Panc1 (cell line): ENCODE measurements around the gene FNDC11. TPM values are rescaled to one million over a fixed set of nuclear protein-coding genes. Genes with fewer than 3 reads are reported as not detected.

Source experiments
- ATAC-seq: fragments of 200-7000 bp; cut with Tn5 transposase; 2 replicates; pipeline ENCODE4 v1.9.1; 2020; ENCODE audit warnings: mild to moderate bottlenecking, moderate library complexity
- BruUV-seq: library from RNA; stranded (reverse); fragments of 400-500 nt; replicated peaks from 2 replicates; lab custom pipeline; 2021; lab: Mats Ljungman, UMichigan
- CTCF ChIA-PET: fragments of 300-600 bp; sonication (Branson Sonifier 250); formaldehyde crosslinking; loops from one replicate; lab custom pipeline; 2022; ENCODE audit warnings: antibody characterized with exemption; lab: Charles Lee
- POLR2A ChIA-PET: fragments of 300-600 bp; sonication (Branson Sonifier 250); formaldehyde crosslinking; loops from one replicate; lab custom pipeline; 2022; ENCODE audit warnings: antibody characterized with exemption; lab: Charles Lee
- DNase-seq: peaks from one replicate; pipeline ENCODE4 v3.0.0-alpha.2; 2010; ENCODE audit warnings: low read depth, low spot score
- H3K27ac ChIP-seq: 2 replicates; pipeline ENCODE4 v1.5.1; 2011; ENCODE audit warnings: mild to moderate bottlenecking, low read length, inconsistent platforms
- H3K27me3 ChIP-seq: fragments of 200-500 bp; sonication (Bioruptor generic); 2 replicates; pipeline ENCODE4 v1.6.0; 2014; ENCODE audit warnings: low read length, inconsistent platforms; ENCODE audit not compliant: control insufficient read depth, insufficient read depth
- H3K36me3 ChIP-seq: fragments of 200-500 bp; sonication (Bioruptor generic); 2 replicates; pipeline ENCODE4 v1.5.1; 2014; ENCODE audit warnings: inconsistent platforms, mild to moderate bottlenecking, low read length, moderate library complexity; ENCODE audit not compliant: control insufficient read depth, insufficient read depth
- H3K4me1 ChIP-seq: 2 replicates; pipeline ENCODE4 v1.5.1; 2011; ENCODE audit warnings: inconsistent platforms, mild to moderate bottlenecking, low read length, moderate library complexity; ENCODE audit not compliant: control insufficient read depth, insufficient read depth
- H3K4me3 ChIP-seq, 2 experiments: 2 replicates each; pipeline ENCODE4 v1.5.1; 2011 to 2012; ENCODE audit warnings: low read depth in 2 of 2, low read length in 2 of 2, mild to moderate bottlenecking in 2 of 2, inconsistent platforms in 1 of 2, moderate library complexity in 1 of 2
- H3K9me3 ChIP-seq: fragments of 200-500 bp; sonication (Bioruptor generic); 2 replicates; pipeline ENCODE4 v1.5.1; 2014; ENCODE audit warnings: low read depth, mild to moderate bottlenecking, inconsistent platforms, low read length, moderate library complexity; ENCODE audit not compliant: control insufficient read depth, insufficient read depth
- CTCF ChIP-seq: fragments of 450-650 bp; IDR thresholded peaks from 2 replicates; pipeline ENCODE4 v1.5.1; 2017; ENCODE audit warnings: mild to moderate bottlenecking
- POLR2AphosphoS5 ChIP-seq: IDR thresholded peaks from 2 replicates; pipeline ENCODE4 v1.6.1; 2012; ENCODE audit warnings: mild to moderate bottlenecking, low read depth, low read length, moderate library complexity
- REST ChIP-seq, 2 experiments: IDR thresholded peaks; 2 replicates each; pipeline ENCODE4 v1.6.1; 2011 to 2012; ENCODE audit warnings: low read depth in 2 of 2, control low read depth in 1 of 2, low read length in 1 of 2, mild to moderate bottlenecking in 1 of 2, moderate library complexity in 1 of 2; ENCODE audit not compliant: insufficient read depth in 1 of 2
- SIN3A ChIP-seq: IDR thresholded peaks from 2 replicates; pipeline ENCODE4 v1.6.1; 2012; ENCODE audit warnings: low read depth, mild to moderate bottlenecking, low read length, moderate library complexity, borderline replicate concordance; ENCODE audit not compliant: insufficient read depth
- TCF7L2 ChIP-seq: IDR thresholded peaks from 2 replicates; pipeline ENCODE4 v1.6.1; 2011; ENCODE audit warnings: mild to moderate bottlenecking, low read depth, low read length, inconsistent platforms
- in situ Hi-C: cut with HindIII; loops from 2 replicates; pipeline ENCODE4 v1.10.0; 2016; ENCODE audit warnings: low sequenced_read_pairs, low pct_unique_long_range_greater_than_20kb
- intact Hi-C: fragments of 100-400 bp; cut with micrococcal nuclease; formaldehyde crosslinking; loops from one replicate; pipeline ENCODE4 v1.10.0; 2022; ENCODE audit not compliant: unreplicated experiment
- total RNA-seq: library from RNA; stranded (reverse); gene quantifications from one replicate; pipeline ENCODE4 v1.2.1, GENCODE V29; 2021; ENCODE audit not compliant: unreplicated experiment

FNDC11 gene
- total RNA-seq, 1 experiment from 2014 or later, result 1.3 TPM

- in situ Hi-C loops, result no loop called here
- POLR2A ChIA-PET, result interaction anchor here (0.6 kb wide), 1 partner anchor 41 kb away, joined by 4 read pairs; no protein-coding TSS in a partner anchor
Measured at GRCh38 chr20:63542696-63543095, 11.3 kb upstream of the FNDC11 start.

GRCh38 chr20:63543131-63543530 is 10.8 kb upstream of the FNDC11 start:
- ChIA-PET CTCF (no interaction called here), POLR2A (no interaction called here)
- BruUV-seq, result no TSS peak
- ATAC-seq (no peak), DNase-seq (no peak)
- H3K27ac ChIP-seq, result no peak overlapping the region
- H3K27me3 ChIP-seq, result no peaks in the 10 kb centered on the region
- H3K36me3 ChIP-seq, result no peaks in the 10 kb centered on the region
- H3K9me3 ChIP-seq, result no peaks in the 10 kb centered on the region
- H3K4me1 ChIP-seq, result peaks cover 8% of the 10 kb centered on the region; the same call in 1 of the 2 replicates
- intact Hi-C loops (no loop called here), in situ Hi-C loops (no loop called here)
- TF ChIP-seq TCF7L2 (no peak), REST (IDR thresholded peaks at IDR 0.05; ENCODE audit: insufficient read depth in 1 of 2, low read depth in 2 of 2, low read length in 1 of 2) (no peak), POLR2AphosphoS5 (no peak), SIN3A (no peak), CTCF (no peak)
- H3K4me3 ChIP-seq, result no peak overlapping the region

More at GRCh38 chr20:63542696-63543095, 11.3 kb upstream of the FNDC11 start:
- no peaks in the 10 kb centered on the region for H3K36me3 ChIP-seq
- peaks cover 4% of the 10 kb centered on the region; the same call in 1 of the 2 replicates for H3K4me1 ChIP-seq
- CTCF ChIA-PET, result no interaction called here
- H3K27me3 ChIP-seq, result no peaks in the 10 kb centered on the region
- H3K4me3 ChIP-seq, result no peak overlapping the region
- intact Hi-C loops, result no loop called here
- no peak for TF ChIP-seq POLR2AphosphoS5
- TF ChIP-seq TCF7L2, result no peak
- TF ChIP-seq SIN3A, result no peak
- TF ChIP-seq CTCF, result no peak
- TF ChIP-seq REST (IDR thresholded peaks at IDR 0.05; ENCODE audit: insufficient read depth in 1 of 2, low read depth in 2 of 2, low read length in 1 of 2), result no peak
- BruUV-seq, result no TSS peak
- DNase-seq (no peak), ATAC-seq (no peak)
- no peaks in the 10 kb centered on the region for H3K9me3 ChIP-seq
- H3K27ac ChIP-seq, result no peak overlapping the region
